Adrenal gland (tissue), 12 donors: Measurements from ENCODE around the gene THRB. TPM values are rescaled to one million over a fixed set of nuclear protein-coding genes. Genes with fewer than 3 reads are reported as not detected.

ENCODE experiments used
- DNase-seq, 7 donors: peaks; one replicate each; pipeline ENCODE4 v3.0.0-alpha.2; 2019 to 2020
- H3K27ac ChIP-seq, 5 donors: fragments of 200-600 bp; sonication (generic) in 4 of 5; 1 replicate in 3 of 5; 2 replicates in 2 of 5; pipeline versions ENCODE4 v1.5.1 to v1.8.0; 2016 to 2020; ENCODE audit warnings: mild to moderate bottlenecking in 1 of 5
- H3K27me3 ChIP-seq: fragments of 200-600 bp; 2 replicates; pipeline ENCODE4 v1.8.0; 2021
- H3K36me3 ChIP-seq, 2 donors: fragments of 200-600 bp; replicated peaks in 1 of 2; 1 replicate in 1 of 2; 2 replicates in 1 of 2; pipeline versions ENCODE4 v1.5.1 to v1.8.0; 2018 to 2022
- H3K4me1 ChIP-seq, 2 donors: fragments of 200-600 bp; replicated peaks in 1 of 2; 1 replicate in 1 of 2; 2 replicates in 1 of 2; pipeline versions ENCODE4 v1.5.1 to v1.8.0; 2018 to 2021
- H3K4me3 ChIP-seq, 4 donors: fragments of 200-600 bp; sonication (generic) in 3 of 4; one replicate each; pipeline ENCODE4 v1.5.1; 2016 to 2018
- H3K9me3 ChIP-seq, 3 donors: fragments of 200-600 bp; sonication (generic) in 1 of 3; replicated peaks in 1 of 3; 1 replicate in 2 of 3; 2 replicates in 1 of 3; pipeline versions ENCODE4 v1.5.1 to v1.8.0; 2016 to 2021
- POLR2A ChIP-seq, 2 donors: fragments of 450-650 bp; IDR thresholded peaks; one replicate each; pipeline ENCODE4 v1.6.1; 2017; ENCODE audit warnings: antibody characterized with exemption in 2 of 2, mild to moderate bottlenecking in 2 of 2, moderate library complexity in 1 of 2
- WGBS, 4 donors: extraction: QIAGEN DNeasy Blood & Tissue Kit in 2 of 4; methylation state at CpG; one replicate each; pipeline versions ENCODE4 v1.1.5 to v1.1.7; 2013 to 2017; 5-methylcytosine and 5-hydroxymethylcytosine counted together
- intact Hi-C, 2 donors: fragments of 100-400 bp; cut with DNase I; formaldehyde crosslinking; loops; one replicate each; pipeline versions ENCODE4 v1.14.1 to v1.15.0; 2022 to 2023
- polyA plus RNA-seq, 3 donors: library from polyadenylated mRNA; stranded (reverse); fragments of 200-250 nt in 2 of 3; fragments of 350-450 nt in 1 of 3; fragmentation: Illumina TruSeq in 1 of 3; extraction: RNeasy Lipid Tissue Mini Kit (QIAGEN cat#74804) in 1 of 3; gene quantifications; one replicate each; pipeline ENCODE4 v1.2.3, GENCODE V29; 2013 to 2014
- total RNA-seq, 9 donors: library from RNA; depleted of rRNA in 4 of 9; stranded (reverse); fragments of >200 nt in 4 of 9; fragments of 120-200 nt in 1 of 9; fragmentation: NEBNext Ultra II Directional in 1 of 9; extraction: Animal tissue kit (Norgen Biotek cat#: 25700) in 1 of 9; gene quantifications; one replicate each; pipeline versions ENCODE4 v1.1.0 to v1.2.4, GENCODE V29; 2013 to 2023
- TF ChIP-seq, protein P1 (sequence below), 6 experiments: fragments of 450-650 bp in 4 of 6; fragments of 200-600 bp in 2 of 6; sonication (generic) in 1 of 6; IDR thresholded peaks; 1 replicate in 5 of 6; 2 replicates in 1 of 6; pipeline versions ENCODE4 v1.5.1 to v1.8.0; 2016 to 2021; ENCODE audit warnings: antibody characterized with exemption in 6 of 6, mild to moderate bottlenecking in 2 of 6, moderate library complexity in 1 of 6
- donor health status: healthy with polysubstance abuse.
- donor health status: Bipolar disorder and iron deficiency.
- donor health status: DM: yes; HTN: yes; CAD: no.
- donor health status: DM: no; HTN: no; CAD: no.
- donor health status: DM: no; HTN: no; CAD: no.
- donor health status: DM: yes; HTN: yes; CAD: no.

THRB gene
- total and polyA plus RNA-seq, 12 donors: 3.0 to 30.7 (median 13.5) TPM

- intact Hi-C loops: no loop called here
- no peaks in the 10 kb centered on the region for H3K9me3 ChIP-seq
- no peak overlapping the region for H3K27ac ChIP-seq
- no peaks in the 10 kb centered on the region for H3K36me3 ChIP-seq
- TF ChIP-seq, protein P1, sequence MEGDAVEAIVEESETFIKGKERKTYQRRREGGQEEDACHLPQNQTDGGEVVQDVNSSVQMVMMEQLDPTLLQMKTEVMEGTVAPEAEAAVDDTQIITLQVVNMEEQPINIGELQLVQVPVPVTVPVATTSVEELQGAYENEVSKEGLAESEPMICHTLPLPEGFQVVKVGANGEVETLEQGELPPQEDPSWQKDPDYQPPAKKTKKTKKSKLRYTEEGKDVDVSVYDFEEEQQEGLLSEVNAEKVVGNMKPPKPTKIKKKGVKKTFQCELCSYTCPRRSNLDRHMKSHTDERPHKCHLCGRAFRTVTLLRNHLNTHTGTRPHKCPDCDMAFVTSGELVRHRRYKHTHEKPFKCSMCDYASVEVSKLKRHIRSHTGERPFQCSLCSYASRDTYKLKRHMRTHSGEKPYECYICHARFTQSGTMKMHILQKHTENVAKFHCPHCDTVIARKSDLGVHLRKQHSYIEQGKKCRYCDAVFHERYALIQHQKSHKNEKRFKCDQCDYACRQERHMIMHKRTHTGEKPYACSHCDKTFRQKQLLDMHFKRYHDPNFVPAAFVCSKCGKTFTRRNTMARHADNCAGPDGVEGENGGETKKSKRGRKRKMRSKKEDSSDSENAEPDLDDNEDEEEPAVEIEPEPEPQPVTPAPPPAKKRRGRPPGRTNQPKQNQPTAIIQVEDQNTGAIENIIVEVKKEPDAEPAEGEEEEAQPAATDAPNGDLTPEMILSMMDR (IDR thresholded peaks at IDR 0.05): no peak
- TF ChIP-seq POLR2A (IDR thresholded peaks at IDR 0.05): no peak
- H3K4me3 ChIP-seq: no peak overlapping the region
- no peak for DNase-seq
- H3K4me1 ChIP-seq: no peaks in the 10 kb centered on the region
- H3K27me3 ChIP-seq: no peaks in the 10 kb centered on the region
These were observed 203.0 kb downstream of the THRB start for GRCh38 chr3:24291646-24292045.

GRCh38 chr3:24290596-24290995 lies 204.1 kb downstream of the THRB start:
- Histone ChIP-seq H3K27me3 (no peaks in the 10 kb centered on the region), H3K4me3 (no peak overlapping the region), H3K27ac (no peak overlapping the region), H3K4me1 (no peaks in the 10 kb centered on the region), H3K36me3 (no peaks in the 10 kb centered on the region), H3K9me3 (no peaks in the 10 kb centered on the region)
- DNase-seq: no peak
- intact Hi-C loops: no loop called here
- WGBS, 4 donors: 73 to 80% (median 76%) methylated on average over 3 of the region's 3 CpGs
- TF ChIP-seq POLR2A (IDR thresholded peaks at IDR 0.05): no peak
- TF ChIP-seq, protein P1 (IDR thresholded peaks at IDR 0.05): no peak

DNA sequence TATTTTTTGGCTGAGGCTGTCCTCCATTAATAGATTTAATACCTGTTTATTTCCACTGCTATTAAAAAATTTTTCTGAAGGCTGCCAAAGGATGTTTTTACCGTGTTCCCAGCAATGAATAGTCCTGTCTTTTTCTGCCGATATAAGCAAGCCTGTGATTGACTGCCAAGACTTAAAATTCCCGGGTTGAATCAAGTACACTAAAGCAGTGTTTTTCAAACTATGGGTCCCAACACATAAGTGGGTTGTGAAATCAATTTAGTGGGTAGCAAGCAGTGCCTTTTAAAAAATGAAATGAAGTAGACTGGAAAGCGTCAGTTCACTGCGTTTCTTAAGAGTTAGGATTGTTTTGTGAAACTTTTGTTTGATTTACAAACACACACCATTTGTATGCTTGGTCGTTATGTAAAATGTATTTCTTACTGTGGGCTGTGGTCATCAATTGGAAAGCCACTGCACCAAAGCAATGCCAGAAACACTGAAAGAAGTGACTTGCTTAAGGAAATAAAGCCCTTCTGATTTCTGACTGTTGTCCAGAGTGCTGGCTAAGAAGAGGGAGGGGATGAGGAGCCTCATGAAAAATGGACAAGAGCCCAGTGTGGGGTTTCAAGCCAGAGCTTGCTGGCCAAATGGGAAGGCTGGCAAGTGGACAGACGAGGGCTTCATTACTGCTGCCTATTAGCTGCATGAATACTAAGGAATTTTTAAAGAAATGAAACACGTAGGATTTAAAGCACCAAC lies 206.0 kb downstream of the THRB start:
- H3K4me3 ChIP-seq: no peak overlapping the region
- no peaks in the 10 kb centered on the region for H3K27me3 ChIP-seq
- H3K9me3 ChIP-seq: no peaks in the 10 kb centered on the region
- no peak for DNase-seq
- H3K27ac ChIP-seq: no peak overlapping the region
- H3K36me3 ChIP-seq: no peaks in the 10 kb centered on the region
- intact Hi-C loops: no loop called here
- H3K4me1 ChIP-seq: no peaks in the 10 kb centered on the region
- TF ChIP-seq, protein P1 (IDR thresholded peaks at IDR 0.05): no peak
- no peak for TF ChIP-seq POLR2A (IDR thresholded peaks at IDR 0.05)
- WGBS, 4 donors: 76 to 83% (median 78%) methylated on average over 8 of the region's 8 CpGs

DNA sequence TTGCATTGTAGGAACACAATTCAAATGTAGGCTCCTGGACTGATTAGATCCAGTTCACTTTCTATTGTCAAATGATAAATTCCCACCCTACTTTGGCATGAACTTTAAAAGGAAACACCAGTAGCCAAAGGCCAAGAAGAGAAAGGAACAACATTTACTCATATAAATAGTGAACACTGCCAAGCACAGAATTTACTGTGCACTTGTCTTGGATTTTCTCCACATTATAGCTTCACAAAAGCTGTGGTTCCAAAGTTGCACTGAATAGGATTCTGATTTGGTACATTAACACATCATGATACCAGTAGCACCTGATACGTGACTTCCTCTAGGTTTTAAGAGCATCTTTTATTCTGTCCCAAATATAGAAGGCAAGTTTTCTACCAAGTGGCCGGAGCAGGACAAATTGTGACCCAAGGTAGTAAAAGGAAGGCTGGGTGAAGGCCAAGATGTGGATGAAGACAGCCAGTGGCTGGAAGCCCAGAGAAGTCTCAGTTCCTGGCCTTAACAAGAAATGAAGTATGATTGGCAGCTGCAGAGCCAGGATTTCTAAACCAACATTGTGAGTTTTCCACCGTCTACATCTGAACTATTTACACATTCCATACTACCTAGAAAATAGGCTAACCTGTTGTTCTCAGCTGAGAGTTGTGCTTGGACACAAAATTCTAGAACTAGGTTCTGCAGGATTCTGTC lies 206.7 kb downstream of the THRB start:
- DNase-seq: no peak
- no peak overlapping the region for H3K4me3 ChIP-seq
- TF ChIP-seq POLR2A (IDR thresholded peaks at IDR 0.05): no peak
- TF ChIP-seq, protein P1 (IDR thresholded peaks at IDR 0.05): no peak
- 78 to 83% (median 81%) methylated on average over 3 of the region's 3 CpGs for WGBS, 4 donors
- intact Hi-C loops: no loop called here
- no peaks in the 10 kb centered on the region for H3K27me3 ChIP-seq
- no peaks in the 10 kb centered on the region for H3K9me3 ChIP-seq
- H3K36me3 ChIP-seq: no peaks in the 10 kb centered on the region
- no peak overlapping the region for H3K27ac ChIP-seq
- H3K4me1 ChIP-seq: no peaks in the 10 kb centered on the region
